ENCODE data around the gene TASP1. TPM values are rescaled to one million over a fixed set of nuclear protein-coding genes. Genes with fewer than 3 reads are reported as not detected.
"Not testable (repeated sequence)": the region's sequence is repeated elsewhere in the genome, so short reads cannot be mapped to it uniquely, and the experiment has no call there.

Gene TASP1
- total RNA-seq, 1 donor from 2014 or later = 22.4 TPM

DNA sequence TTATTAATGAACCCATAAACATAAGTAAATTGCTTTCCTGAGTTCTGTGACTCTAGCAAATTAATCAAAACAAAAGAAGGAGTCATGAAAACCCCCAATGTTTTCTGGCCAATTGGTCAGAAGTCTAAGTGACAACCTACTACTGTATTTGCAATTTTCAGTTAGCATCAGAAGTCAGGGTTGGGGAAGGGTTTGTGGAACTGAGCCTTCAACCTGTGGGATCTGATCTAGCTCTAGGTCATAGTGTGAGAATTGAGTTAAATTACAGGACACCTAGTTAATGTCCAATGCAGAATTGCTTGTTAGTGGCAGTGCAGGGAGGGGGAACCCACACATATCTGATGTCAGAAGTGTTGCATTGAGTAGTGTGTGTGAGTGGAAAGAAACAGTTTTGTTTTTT, 275.3 kb downstream of the TASP1 start:
- H3K4me3 Mint-ChIP-seq (ENCODE audit: low read depth) = no peak overlapping the region
- TF ChIP-seq, protein P1, sequence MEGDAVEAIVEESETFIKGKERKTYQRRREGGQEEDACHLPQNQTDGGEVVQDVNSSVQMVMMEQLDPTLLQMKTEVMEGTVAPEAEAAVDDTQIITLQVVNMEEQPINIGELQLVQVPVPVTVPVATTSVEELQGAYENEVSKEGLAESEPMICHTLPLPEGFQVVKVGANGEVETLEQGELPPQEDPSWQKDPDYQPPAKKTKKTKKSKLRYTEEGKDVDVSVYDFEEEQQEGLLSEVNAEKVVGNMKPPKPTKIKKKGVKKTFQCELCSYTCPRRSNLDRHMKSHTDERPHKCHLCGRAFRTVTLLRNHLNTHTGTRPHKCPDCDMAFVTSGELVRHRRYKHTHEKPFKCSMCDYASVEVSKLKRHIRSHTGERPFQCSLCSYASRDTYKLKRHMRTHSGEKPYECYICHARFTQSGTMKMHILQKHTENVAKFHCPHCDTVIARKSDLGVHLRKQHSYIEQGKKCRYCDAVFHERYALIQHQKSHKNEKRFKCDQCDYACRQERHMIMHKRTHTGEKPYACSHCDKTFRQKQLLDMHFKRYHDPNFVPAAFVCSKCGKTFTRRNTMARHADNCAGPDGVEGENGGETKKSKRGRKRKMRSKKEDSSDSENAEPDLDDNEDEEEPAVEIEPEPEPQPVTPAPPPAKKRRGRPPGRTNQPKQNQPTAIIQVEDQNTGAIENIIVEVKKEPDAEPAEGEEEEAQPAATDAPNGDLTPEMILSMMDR (IDR thresholded peaks at IDR 0.05; ENCODE audit: unreplicated experiment) = no peak
- no peaks in the 10 kb centered on the region for H3K9me3 Mint-ChIP-seq (ENCODE audit: low read depth)
- DNase-seq (ENCODE audit: low spot score, unreplicated experiment) = no peak
- H3K36me3 Mint-ChIP-seq (ENCODE audit: insufficient read depth) = no peaks in the 10 kb centered on the region
- H3K4me1 Mint-ChIP-seq (ENCODE audit: low read depth) = no peaks in the 10 kb centered on the region
- no peak overlapping the region for H3K27ac Mint-ChIP-seq
- peaks cover 25% of the 10 kb centered on the region for H3K27me3 Mint-ChIP-seq

DNA sequence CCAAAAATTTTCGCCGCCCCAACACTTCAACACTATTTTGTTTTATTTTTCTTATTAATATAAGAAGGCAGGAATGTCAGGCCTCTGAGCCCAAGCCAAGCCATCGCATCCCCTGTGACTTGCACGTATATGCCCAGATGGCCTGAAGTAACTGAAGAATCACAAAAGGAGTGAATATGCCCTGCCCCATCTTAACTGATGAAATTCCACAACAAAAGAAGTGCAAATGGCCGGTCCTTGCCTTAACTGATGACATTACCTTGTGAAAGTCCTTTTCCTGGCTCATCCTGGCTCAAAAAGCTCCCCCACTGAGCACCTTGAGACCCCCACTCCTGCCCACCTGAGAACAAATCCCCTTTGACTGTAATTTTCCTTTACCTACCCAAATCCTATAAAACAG, 276.6 kb downstream of the TASP1 start:
- not testable (repeated sequence) for H3K36me3 Mint-ChIP-seq (ENCODE audit: insufficient read depth); H3K4me3 Mint-ChIP-seq (ENCODE audit: low read depth); H3K9me3 Mint-ChIP-seq (ENCODE audit: low read depth); DNase-seq (ENCODE audit: low spot score, unreplicated experiment); H3K4me1 Mint-ChIP-seq (ENCODE audit: low read depth); H3K27ac Mint-ChIP-seq
- peaks cover 39% of the 10 kb centered on the region for H3K27me3 Mint-ChIP-seq

DNA sequence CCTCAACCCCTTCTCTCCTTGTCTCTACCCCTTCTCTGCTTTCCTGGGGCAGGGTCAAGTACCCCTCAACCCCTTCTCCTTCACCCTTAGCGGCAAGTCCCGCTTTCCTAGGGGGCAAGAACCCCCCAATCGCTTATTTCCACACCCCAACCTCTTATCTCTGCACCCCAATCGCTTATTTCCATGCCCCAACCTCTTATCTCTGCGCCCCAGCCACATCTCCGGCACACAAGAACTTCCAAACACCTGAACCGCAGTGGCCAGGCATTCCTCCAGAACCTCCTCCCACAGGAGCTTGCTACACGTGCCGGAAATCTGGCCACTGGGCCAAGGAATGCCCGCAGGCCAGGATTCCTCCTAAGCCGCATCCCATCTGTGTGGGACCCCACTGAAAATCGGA, 279.8 kb downstream of the TASP1 start:
- H3K27me3 Mint-ChIP-seq = peaks cover 44% of the 10 kb centered on the region
- H3K4me3 Mint-ChIP-seq (ENCODE audit: low read depth); H3K4me1 Mint-ChIP-seq (ENCODE audit: low read depth); H3K27ac Mint-ChIP-seq; DNase-seq (ENCODE audit: low spot score, unreplicated experiment); H3K9me3 Mint-ChIP-seq (ENCODE audit: low read depth); H3K36me3 Mint-ChIP-seq (ENCODE audit: insufficient read depth): not testable (repeated sequence)

DNA sequence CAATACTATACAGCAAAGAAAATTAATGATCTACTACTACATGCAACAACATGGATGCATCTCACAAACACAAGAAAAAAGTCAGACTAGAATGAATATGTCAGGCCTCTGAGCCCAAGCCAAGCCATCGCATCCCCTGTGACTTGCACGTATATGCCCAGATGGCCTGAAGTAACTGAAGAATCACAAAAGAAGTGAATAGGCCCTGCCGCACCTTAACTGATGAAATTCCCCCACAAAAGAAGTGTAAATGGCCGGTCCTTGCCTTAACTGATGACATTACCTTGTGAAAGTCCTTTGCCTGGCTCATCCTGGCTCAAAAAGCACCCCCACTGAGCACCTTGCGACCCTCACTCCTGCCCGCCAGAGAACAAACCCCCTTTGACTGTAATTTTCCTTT, 280.9 kb downstream of the TASP1 start:
- H3K4me1 Mint-ChIP-seq (ENCODE audit: low read depth); H3K9me3 Mint-ChIP-seq (ENCODE audit: low read depth); DNase-seq (ENCODE audit: low spot score, unreplicated experiment); H3K4me3 Mint-ChIP-seq (ENCODE audit: low read depth); H3K27ac Mint-ChIP-seq; H3K36me3 Mint-ChIP-seq (ENCODE audit: insufficient read depth): not testable (repeated sequence)
- H3K27me3 Mint-ChIP-seq = peaks cover 44% of the 10 kb centered on the region

DNA sequence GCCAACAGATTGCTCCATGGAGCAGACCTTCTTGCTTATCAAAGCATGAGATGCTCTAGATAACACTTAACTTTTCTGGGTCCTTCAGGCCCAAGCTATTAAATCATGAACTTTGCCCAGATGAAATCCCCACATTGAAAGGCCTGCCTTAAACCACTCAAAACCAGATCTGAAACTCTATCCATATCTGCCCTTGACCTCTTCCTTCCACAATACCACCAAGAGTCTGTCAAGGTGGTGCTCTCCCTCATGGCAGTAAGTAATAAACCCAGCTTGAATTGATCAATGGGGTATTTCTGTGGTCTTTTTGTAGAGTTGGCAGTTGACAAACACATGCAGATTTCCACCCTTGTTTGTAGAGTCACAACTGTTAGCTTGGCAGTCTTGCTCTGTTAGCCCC, 282.1 kb downstream of the TASP1 start:
- H3K4me3 Mint-ChIP-seq (ENCODE audit: low read depth) = no peak overlapping the region
- no peak overlapping the region for H3K27ac Mint-ChIP-seq
- H3K36me3 Mint-ChIP-seq (ENCODE audit: insufficient read depth) = no peaks in the 10 kb centered on the region
- H3K27me3 Mint-ChIP-seq = peaks cover 44% of the 10 kb centered on the region
- H3K9me3 Mint-ChIP-seq (ENCODE audit: low read depth) = no peaks in the 10 kb centered on the region
- TF ChIP-seq, protein P1 (IDR thresholded peaks at IDR 0.05; ENCODE audit: unreplicated experiment) = no peak
- peaks cover 2% of the 10 kb centered on the region for H3K4me1 Mint-ChIP-seq (ENCODE audit: low read depth)
- no peak for DNase-seq (ENCODE audit: low spot score, unreplicated experiment)

DNA sequence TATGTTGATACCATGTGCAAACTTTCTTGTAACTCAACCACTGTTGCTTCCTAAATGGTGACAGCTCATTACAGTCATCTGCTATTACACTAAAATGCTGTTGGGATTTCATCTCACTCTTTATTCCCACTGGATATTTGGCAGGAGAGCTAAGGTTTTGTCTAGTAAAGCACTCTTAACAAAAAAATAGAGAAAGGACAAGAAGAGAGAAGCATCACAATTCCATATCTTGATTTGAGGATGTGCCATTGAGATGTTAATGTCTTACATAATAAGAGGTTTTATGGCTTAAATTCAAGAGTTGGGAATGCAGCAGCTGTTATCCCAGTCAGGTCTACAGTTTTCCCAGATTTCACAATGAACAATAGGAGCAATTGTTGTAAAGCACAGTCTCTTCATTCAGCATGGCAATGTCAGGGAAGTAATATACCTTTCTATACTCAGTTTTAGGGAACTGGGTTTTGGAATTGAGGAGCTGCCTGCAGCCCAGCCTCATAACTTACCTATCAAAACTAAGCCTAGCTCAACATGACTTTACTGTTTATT, 282.7 kb downstream of the TASP1 start:
- H3K27me3 Mint-ChIP-seq = peaks cover 41% of the 10 kb centered on the region
- H3K4me1 Mint-ChIP-seq (ENCODE audit: low read depth) = peaks cover 2% of the 10 kb centered on the region
- DNase-seq (ENCODE audit: low spot score, unreplicated experiment) = no peak
- no peaks in the 10 kb centered on the region for H3K36me3 Mint-ChIP-seq (ENCODE audit: insufficient read depth)
- no peak overlapping the region for H3K27ac Mint-ChIP-seq
- TF ChIP-seq, protein P1 (IDR thresholded peaks at IDR 0.05; ENCODE audit: unreplicated experiment) = no peak
- H3K9me3 Mint-ChIP-seq (ENCODE audit: low read depth) = no peaks in the 10 kb centered on the region
- no peak overlapping the region for H3K4me3 Mint-ChIP-seq (ENCODE audit: low read depth)

DNA sequence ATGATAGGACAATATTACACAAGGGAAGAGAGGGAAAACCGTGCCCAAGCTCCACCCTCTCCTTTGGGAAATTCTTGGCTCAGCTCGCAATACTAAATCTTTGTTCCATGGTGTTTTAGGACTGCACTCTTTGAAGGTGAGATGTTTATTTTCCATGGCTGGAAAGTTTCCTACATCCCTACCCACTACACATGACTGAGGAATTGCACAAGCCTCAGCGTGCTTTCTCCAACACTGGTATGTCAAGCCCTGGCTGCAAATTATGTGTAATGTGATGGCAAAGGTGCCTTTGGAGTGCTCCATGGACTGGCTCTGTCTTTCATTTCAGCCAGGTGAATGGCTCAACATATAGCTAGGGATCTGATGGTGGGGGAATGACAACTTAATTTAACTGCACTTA, 283.3 kb downstream of the TASP1 start:
- Mint-ChIP-seq H3K4me1 (ENCODE audit: low read depth) (peaks cover 2% of the 10 kb centered on the region), H3K4me3 (ENCODE audit: low read depth) (no peak overlapping the region), H3K36me3 (ENCODE audit: insufficient read depth) (no peaks in the 10 kb centered on the region), H3K9me3 (ENCODE audit: low read depth) (no peaks in the 10 kb centered on the region), H3K27ac (no peak overlapping the region), H3K27me3 (peaks cover 37% of the 10 kb centered on the region)
- no peak for DNase-seq (ENCODE audit: low spot score, unreplicated experiment)
- TF ChIP-seq, protein P1 (IDR thresholded peaks at IDR 0.05; ENCODE audit: unreplicated experiment) = no peak

Data from progenitor cell of endocrine pancreas (in vitro differentiated cells).